PC-3 (cell line): ENCODE data around the gene ARHGEF4. TPM values are rescaled to one million over a fixed set of nuclear protein-coding genes. Genes with fewer than 3 reads are reported as not detected.

ENCODE experiments used
- ATAC-seq: fragments of 200-7000 bp; cut with Tn5 transposase; 2 replicates; pipeline ENCODE4 v1.9.1; 2020; ENCODE audit warnings: mild to moderate bottlenecking, moderate library complexity
- BruUV-seq: library from RNA; stranded (reverse); fragments of 400-500 nt; replicated peaks from 2 replicates; lab custom pipeline; 2021; lab: Mats Ljungman, UMichigan
- CTCF ChIA-PET: fragments of 300-600 bp; sonication (Branson Sonifier 250); formaldehyde crosslinking; loops from one replicate; lab custom pipeline; 2022; ENCODE audit warnings: antibody characterized with exemption; lab: Charles Lee
- POLR2A ChIA-PET: fragments of 300-600 bp; sonication (Branson Sonifier 250); formaldehyde crosslinking; loops from one replicate; lab custom pipeline; 2022; ENCODE audit warnings: antibody characterized with exemption; ENCODE audit not compliant: unreplicated experiment; lab: Charles Lee
- DNase-seq: peaks from one replicate; pipeline ENCODE4 v3.0.0-alpha.2; 2015
- H2AFZ ChIP-seq: fragments of 300-600 bp; sonication (generic); 2 replicates; pipeline ENCODE4 v1.6.0; 2016; ENCODE audit warnings: antibody characterized with exemption, low read length
- H3F3A ChIP-seq: fragments of 300-600 bp; sonication (generic); one replicate; pipeline ENCODE4 v1.6.0; 2017; ENCODE audit warnings: antibody characterized with exemption, low read length, control low read depth, mild to moderate bottlenecking; ENCODE audit not compliant: unreplicated experiment
- H3K27ac ChIP-seq: fragments of 300-600 bp; sonication (generic); 2 replicates; pipeline ENCODE4 v1.5.1; 2016; ENCODE audit warnings: mild to moderate bottlenecking, low read length
- H3K27me3 ChIP-seq: fragments of 300-600 bp; sonication (generic); 2 replicates; pipeline ENCODE4 v1.6.1; 2016; ENCODE audit warnings: low read length, mixed read lengths
- H3K36me3 ChIP-seq: fragments of 300-600 bp; sonication (generic); 2 replicates; pipeline ENCODE4 v1.6.1; 2016; ENCODE audit warnings: low read depth, mixed run types, low read length, mixed read lengths
- H3K4me1 ChIP-seq: fragments of 300-600 bp; sonication (generic); 2 replicates; pipeline ENCODE4 v1.5.1; 2016; ENCODE audit warnings: low read length; ENCODE audit not compliant: insufficient read depth
- H3K4me2 ChIP-seq: fragments of 300-600 bp; sonication (generic); 2 replicates; pipeline ENCODE4 v1.6.0; 2016; ENCODE audit warnings: low read length
- H3K4me3 ChIP-seq: fragments of 300-600 bp; sonication (generic); 2 replicates; pipeline ENCODE4 v1.5.1; 2016; ENCODE audit warnings: mild to moderate bottlenecking, low read length, mixed read lengths
- H3K79me2 ChIP-seq: fragments of 300-600 bp; sonication (generic); 2 replicates; pipeline ENCODE4 v1.6.1; 2017; ENCODE audit warnings: low read length, mixed read lengths
- H3K9ac ChIP-seq: fragments of 300-600 bp; sonication (generic); 2 replicates; pipeline ENCODE4 v1.6.0; 2016; ENCODE audit warnings: mild to moderate bottlenecking, low read length
- H3K9me2 ChIP-seq: fragments of 300-600 bp; sonication (generic); replicated peaks from 2 replicates; pipeline ENCODE4 v1.6.1; 2016; ENCODE audit warnings: mixed run types, low read length, mixed read lengths
- H3K9me3 ChIP-seq: fragments of 300-600 bp; sonication (generic); 2 replicates; pipeline ENCODE4 v1.6.1; 2016; ENCODE audit warnings: low read length, mixed read lengths
- H4K20me1 ChIP-seq: fragments of 300-600 bp; sonication (generic); 2 replicates; pipeline ENCODE4 v1.6.1; 2016; ENCODE audit warnings: low read length, mixed read lengths
- EZH2 ChIP-seq: fragments of 300-600 bp; sonication (generic); IDR thresholded peaks from one replicate; pipeline ENCODE4 v1.6.1; 2017; ENCODE audit warnings: antibody characterized with exemption, mild to moderate bottlenecking, low read length; ENCODE audit not compliant: unreplicated experiment
- EZH2phosphoT487 ChIP-seq: fragments of 300-600 bp; sonication (generic); IDR thresholded peaks from 2 replicates; pipeline ENCODE4 v1.6.1; 2018; ENCODE audit warnings: mild to moderate bottlenecking, antibody characterized with exemption, low read length, borderline replicate concordance
- intact Hi-C: fragments of 100-400 bp; cut with micrococcal nuclease; formaldehyde crosslinking; loops from 2 replicates; pipeline ENCODE4 v1.9.0; 2023
- total RNA-seq: library from RNA; depleted of rRNA; stranded (reverse); fragments of >200 nt; gene quantifications from 2 replicates; pipeline ENCODE4 v1.2.3, GENCODE V29; 2014
- TF ChIP-seq, protein P1 (sequence below): fragments of 300-600 bp; sonication (generic); conservative IDR thresholded peaks from 2 replicates; pipeline ENCODE4 v1.5.1; 2017; ENCODE audit warnings: antibody characterized with exemption, low read depth, mild to moderate bottlenecking, low read length

The ARHGEF4 gene
- total RNA-seq, 1 experiment from 2014 or later = 21.5 TPM

DNA sequence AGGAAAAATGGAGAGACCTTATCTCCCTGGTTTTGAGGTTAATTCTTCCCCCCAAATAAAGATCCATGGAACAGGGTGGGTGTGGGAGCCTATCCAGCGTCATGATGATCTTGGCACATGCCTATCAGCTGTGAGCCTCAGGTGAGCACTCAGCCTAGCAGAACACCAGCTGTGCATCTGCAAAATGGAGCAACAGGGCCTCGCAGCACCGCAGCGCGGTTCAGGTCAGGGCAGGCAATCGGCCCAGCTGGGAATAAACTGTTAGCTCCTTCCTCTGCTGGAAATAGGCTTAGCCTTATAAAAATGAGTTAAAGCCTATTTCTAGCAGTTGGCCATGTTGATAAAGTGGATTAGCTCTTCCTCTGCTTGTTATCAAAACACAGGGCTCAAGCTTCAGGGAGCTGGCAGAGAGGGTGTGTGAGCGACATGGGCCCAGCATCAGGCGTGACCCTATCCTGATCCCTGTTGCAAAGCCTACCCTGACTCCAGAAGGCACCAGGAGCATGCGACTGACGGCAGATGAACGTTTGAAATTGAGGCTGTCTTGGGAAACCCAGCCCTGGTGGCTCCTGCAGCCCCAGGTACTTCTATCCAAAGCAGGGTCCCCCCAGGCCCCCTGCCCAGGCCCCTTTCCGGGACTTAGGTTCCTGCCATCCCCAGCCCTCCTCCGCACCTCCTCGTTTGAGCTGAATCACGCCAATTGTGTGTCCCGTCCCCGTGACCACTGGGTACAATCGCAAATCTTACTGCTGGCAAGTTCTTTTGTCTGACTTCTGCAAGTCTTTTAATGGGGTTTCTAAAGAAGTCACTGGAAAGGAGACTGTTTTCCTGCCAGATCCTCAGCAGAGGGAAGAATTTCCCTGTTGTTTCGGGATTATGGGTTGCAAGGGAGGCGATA lies 35.4 kb downstream of the ARHGEF4 start:
- Histone ChIP-seq H3K27ac (no peak overlapping the region), H3K9ac (no peak overlapping the region), H4K20me1 (no peaks in the 10 kb centered on the region), H3K36me3 (no peaks in the 10 kb centered on the region), H3K4me3 (no peak overlapping the region), H3K79me2 (no peaks in the 10 kb centered on the region), H3K9me3 (no peaks in the 10 kb centered on the region), H3K4me2 (no peak overlapping the region), H2AFZ (no peak overlapping the region), H3K4me1 (no peaks in the 10 kb centered on the region), H3K27me3 (no peaks in the 10 kb centered on the region), H3K9me2 (no peaks in the 10 kb centered on the region), H3F3A (no peaks in the 10 kb centered on the region)
- TF ChIP-seq EZH2 (no peak), EZH2phosphoT487 (no peak)
- TF ChIP-seq, protein P1, sequence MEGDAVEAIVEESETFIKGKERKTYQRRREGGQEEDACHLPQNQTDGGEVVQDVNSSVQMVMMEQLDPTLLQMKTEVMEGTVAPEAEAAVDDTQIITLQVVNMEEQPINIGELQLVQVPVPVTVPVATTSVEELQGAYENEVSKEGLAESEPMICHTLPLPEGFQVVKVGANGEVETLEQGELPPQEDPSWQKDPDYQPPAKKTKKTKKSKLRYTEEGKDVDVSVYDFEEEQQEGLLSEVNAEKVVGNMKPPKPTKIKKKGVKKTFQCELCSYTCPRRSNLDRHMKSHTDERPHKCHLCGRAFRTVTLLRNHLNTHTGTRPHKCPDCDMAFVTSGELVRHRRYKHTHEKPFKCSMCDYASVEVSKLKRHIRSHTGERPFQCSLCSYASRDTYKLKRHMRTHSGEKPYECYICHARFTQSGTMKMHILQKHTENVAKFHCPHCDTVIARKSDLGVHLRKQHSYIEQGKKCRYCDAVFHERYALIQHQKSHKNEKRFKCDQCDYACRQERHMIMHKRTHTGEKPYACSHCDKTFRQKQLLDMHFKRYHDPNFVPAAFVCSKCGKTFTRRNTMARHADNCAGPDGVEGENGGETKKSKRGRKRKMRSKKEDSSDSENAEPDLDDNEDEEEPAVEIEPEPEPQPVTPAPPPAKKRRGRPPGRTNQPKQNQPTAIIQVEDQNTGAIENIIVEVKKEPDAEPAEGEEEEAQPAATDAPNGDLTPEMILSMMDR = no peak
- BruUV-seq = no TSS peak
- ATAC-seq = no peak
- CTCF ChIA-PET = interaction anchor here (1.5 kb wide), 1 partner anchor 75 kb away, joined by 6 read pairs; no protein-coding TSS in a partner anchor
- no peak for DNase-seq
- intact Hi-C loops = loop anchor here (5.0 kb wide), 1 partner anchor 50 kb away; no protein-coding TSS in a partner anchor
- POLR2A ChIA-PET = no interaction called here

DNA sequence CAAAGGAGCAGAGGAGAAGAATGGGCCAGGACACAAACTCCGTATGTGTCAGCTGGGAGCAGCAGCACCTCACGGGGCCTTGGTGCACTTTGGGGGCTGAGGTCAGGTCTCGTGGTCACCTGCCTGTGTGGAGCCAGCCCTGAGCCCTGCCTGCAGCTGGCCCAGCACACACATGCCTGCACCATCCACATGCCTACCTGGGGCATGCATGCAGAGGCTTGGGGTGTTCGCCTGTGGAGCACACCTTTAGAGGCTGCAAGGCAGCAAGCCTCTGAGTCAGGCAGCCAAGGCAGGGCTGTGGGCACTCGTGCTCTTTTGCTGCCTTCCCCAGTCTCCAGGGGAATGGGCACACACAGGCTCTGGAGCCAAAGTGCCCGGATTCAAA lies 36.0 kb downstream of the ARHGEF4 start:
- ATAC-seq = no peak
- H3K79me2 ChIP-seq = no peaks in the 10 kb centered on the region

More for the DNA sequence above, 36.0 kb downstream of the ARHGEF4 start:
- no peak overlapping the region for H3K4me3 ChIP-seq
- H3K27ac ChIP-seq = no peak overlapping the region
- H3K4me1 ChIP-seq = no peaks in the 10 kb centered on the region
- H3K9me2 ChIP-seq = no peaks in the 10 kb centered on the region
- no peaks in the 10 kb centered on the region for H3F3A ChIP-seq
- H3K9ac ChIP-seq = no peak overlapping the region
- no peak overlapping the region for H2AFZ ChIP-seq
- no peaks in the 10 kb centered on the region for H3K36me3 ChIP-seq
- intact Hi-C loops = loop anchor here (1.0 to 5.0 kb wide), 2 partner anchors 50 to 75 kb away; no protein-coding TSS in a partner anchor
- ChIA-PET CTCF (interaction anchor here (1.6 kb wide), 1 partner anchor 75 kb away, joined by 23 read pairs; no protein-coding TSS in a partner anchor), POLR2A (no interaction called here)
- no peaks in the 10 kb centered on the region for H3K9me3 ChIP-seq
- no TSS peak for BruUV-seq
- TF ChIP-seq EZH2 = no peak
- TF ChIP-seq, protein P1 = no peak
- no peak for TF ChIP-seq EZH2phosphoT487
- H4K20me1 ChIP-seq = no peaks in the 10 kb centered on the region
- no peaks in the 10 kb centered on the region for H3K27me3 ChIP-seq
- DNase-seq = no peak
- H3K4me2 ChIP-seq = no peak overlapping the region
